GM12872 (cell line): ENCODE results near the gene FHOD3.

Experiments
- TF ChIP-seq, protein P1 (sequence below): IDR thresholded peaks from 3 replicates; pipeline ENCODE4 v1.5.1; 2011; ENCODE audit warnings: low read depth, mild to moderate bottlenecking, low read length, moderate library complexity; ENCODE audit not compliant: insufficient read depth

FHOD3 gene

DNA sequence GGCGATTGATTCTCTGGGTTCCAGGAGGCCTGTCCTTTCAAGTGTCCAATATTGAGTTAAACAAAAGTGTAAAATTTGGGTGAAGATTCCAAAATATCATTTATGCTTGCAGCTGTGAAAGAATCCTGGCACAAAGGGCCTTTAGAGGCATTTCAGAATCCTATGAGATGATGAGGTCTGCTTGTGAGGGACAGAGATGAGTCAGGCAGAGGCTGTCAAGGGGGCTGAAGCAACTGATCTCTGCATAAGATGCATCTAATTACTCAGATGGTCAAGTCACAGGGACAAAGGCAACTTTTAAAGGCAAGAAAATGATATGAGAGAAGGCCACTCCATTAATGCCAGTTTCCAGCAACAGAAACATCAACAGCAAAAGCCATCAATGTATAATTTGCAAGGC, 78.8 kb downstream of the FHOD3 start:
- TF ChIP-seq, protein P1, sequence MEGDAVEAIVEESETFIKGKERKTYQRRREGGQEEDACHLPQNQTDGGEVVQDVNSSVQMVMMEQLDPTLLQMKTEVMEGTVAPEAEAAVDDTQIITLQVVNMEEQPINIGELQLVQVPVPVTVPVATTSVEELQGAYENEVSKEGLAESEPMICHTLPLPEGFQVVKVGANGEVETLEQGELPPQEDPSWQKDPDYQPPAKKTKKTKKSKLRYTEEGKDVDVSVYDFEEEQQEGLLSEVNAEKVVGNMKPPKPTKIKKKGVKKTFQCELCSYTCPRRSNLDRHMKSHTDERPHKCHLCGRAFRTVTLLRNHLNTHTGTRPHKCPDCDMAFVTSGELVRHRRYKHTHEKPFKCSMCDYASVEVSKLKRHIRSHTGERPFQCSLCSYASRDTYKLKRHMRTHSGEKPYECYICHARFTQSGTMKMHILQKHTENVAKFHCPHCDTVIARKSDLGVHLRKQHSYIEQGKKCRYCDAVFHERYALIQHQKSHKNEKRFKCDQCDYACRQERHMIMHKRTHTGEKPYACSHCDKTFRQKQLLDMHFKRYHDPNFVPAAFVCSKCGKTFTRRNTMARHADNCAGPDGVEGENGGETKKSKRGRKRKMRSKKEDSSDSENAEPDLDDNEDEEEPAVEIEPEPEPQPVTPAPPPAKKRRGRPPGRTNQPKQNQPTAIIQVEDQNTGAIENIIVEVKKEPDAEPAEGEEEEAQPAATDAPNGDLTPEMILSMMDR, result no peak

DNA sequence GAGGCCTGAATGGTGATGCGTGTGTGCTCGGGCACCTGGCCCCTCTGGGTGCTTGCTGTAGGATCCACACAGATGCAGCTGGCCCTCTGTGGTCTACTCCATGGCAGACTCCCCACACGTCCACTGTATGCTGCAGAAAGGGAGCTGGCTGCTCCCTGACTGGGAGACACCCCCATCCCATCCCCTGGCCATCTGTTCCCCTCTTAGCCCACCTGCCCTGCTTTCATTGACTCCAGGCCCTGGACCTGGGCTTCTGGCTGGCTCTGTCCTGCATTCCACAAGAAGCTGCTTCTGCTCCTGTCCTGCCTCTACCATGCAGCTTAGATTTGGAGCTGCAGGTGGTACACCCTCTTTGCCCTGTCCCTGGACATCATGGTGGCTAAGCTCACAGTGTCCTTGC, 80.1 kb downstream of the FHOD3 start:
- TF ChIP-seq, protein P1, result no peak

DNA sequence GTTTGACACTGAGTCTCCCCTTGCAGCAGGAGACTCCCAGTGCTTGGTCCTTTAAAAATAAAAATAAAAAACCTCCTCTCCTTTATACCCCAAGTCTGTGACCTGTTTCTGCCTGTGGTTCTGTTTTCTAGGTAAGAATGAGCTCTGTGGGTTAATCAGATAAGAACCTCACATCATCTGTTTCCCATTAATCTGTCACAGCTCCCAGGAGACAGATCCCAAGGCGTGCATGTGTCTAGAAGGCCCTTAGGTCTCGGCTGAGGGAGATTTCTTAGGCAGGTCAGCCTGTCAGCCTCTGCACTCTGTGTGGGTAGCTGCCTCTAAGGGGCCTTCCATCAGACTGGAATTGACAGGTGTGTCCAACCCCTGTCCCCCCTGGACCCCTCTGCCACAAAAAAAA, 80.7 kb downstream of the FHOD3 start:
- TF ChIP-seq, protein P1, result no peak

DNA sequence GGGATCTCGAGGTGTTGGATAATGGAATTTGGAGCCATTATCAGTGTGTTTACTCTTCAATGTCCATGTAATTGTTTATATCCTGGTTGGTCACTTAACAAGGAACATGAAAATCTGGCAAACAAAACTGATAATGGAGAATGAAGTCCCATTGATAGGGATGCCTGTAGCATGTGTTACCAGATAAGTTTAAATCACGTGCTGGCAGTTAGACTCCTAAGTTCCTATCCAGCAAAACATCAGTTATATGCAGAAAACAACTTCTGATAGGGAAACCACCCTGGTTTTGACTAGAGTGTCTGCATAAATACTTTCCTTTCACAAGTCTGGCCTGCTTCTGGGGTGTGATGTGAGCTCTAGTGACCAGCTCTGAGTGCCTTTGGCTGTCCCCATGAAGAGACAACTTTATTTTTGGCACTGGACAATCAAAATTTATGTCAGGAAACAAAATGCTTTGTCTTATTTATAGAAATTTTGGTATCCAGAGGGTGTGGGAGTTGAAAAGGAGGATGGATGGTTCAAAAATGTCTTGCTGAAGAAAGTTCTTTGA, 82.0 kb downstream of the FHOD3 start:
- TF ChIP-seq, protein P1, result no peak

DNA sequence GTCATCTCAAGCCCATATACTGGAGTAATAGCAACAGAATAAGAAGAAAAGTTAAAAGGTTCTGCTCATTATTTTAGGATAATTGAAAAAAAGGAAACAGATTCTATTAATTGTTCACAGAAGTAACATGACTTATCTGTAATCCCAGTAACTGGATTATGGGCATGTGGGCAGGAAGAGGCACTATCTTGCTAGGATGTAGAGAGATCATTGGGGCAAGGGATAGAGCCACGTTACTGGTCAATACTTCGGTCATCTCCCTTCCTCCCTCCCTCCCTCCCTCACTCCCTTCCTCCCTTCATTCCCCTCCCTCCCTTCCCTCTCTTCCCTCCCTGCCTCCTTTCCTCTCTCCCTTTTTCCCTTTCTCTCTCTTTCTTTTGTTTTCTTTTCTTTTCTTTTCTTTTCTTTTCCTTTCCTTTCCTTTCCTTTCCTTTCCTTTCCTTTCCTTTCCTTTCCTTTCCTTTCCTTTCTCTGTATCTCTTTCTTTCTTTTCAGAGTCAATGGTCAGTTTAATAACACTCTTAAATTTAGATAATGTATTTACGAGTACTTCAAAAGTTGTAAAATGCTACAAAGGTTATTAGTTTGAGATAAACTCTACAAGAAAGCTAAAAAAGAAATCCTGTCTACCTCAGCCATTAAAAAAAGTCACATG, 82.8 kb downstream of the FHOD3 start:
- TF ChIP-seq, protein P1, result no peak

DNA sequence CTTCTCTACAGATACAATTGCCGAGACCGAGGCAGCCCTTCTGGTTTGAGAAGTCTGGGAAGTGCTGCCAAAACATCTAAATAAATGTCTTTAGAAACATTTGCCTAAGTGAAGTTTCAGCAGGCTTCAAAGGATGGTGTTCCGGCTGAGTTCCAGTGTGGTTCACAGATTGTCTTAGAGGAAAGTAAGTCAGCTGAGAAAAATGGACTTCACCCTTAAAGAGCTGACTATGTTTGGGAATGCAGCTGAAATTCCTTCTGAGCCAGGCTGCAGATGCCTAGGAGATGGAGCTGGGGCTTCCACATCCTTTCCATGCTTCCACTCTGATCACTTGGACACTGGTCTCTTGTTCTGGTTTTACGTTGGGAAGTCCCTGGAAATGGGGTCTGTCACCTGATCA, 83.6 kb downstream of the FHOD3 start:
- TF ChIP-seq, protein P1, result no peak

DNA sequence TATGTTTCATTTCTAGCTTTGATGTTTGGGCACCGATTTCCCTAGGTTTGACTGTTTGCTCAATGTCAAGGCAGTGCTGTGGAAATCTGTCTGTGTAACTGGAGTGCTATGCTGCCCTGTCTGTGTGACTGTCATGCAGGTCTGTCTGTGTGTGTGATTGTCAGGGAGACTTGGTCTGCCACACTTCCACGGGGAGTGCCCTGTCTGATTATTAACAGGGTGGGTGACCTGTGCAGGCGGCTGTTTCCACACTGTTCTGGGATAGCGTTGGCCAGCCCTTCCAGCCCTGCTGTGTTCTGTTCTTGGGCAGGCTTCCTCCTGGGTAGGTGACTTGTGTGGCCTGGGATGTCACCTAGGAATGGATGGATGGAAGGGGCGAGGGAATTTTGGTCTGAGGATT, 85.3 kb downstream of the FHOD3 start:
- TF ChIP-seq, protein P1, result no peak
